Ishikawa (cell line): ENCODE measurements around the gene NR2F2.

Experiments used
- EP300 ChIP-seq: IDR thresholded peaks from 2 replicates; pipeline ENCODE4 v1.6.1; 2012; ENCODE audit warnings: borderline replicate concordance
- FOXM1 ChIP-seq: IDR thresholded peaks from 2 replicates; pipeline ENCODE4 v1.6.1; 2012; ENCODE audit warnings: low read depth, borderline replicate concordance
- MAX ChIP-seq: IDR thresholded peaks from 2 replicates; pipeline ENCODE4 v1.6.1; 2012
- RAD21 ChIP-seq: IDR thresholded peaks from 2 replicates; pipeline ENCODE4 v1.6.1; 2012; ENCODE audit warnings: low read depth
- TAF1 ChIP-seq: IDR thresholded peaks from 2 replicates; pipeline ENCODE4 v1.6.1; 2012; ENCODE audit warnings: low read depth, mild to moderate bottlenecking
- YY1 ChIP-seq: IDR thresholded peaks from 2 replicates; pipeline ENCODE4 v1.6.1; 2012; ENCODE audit warnings: low read depth
- ZBTB7A ChIP-seq: IDR thresholded peaks from 2 replicates; pipeline ENCODE4 v1.6.1; 2012; ENCODE audit warnings: low read depth
- TF ChIP-seq, protein P1 (sequence below): IDR thresholded peaks from 2 replicates; pipeline ENCODE4 v1.6.1; 2012; ENCODE audit warnings: low read depth, mild to moderate bottlenecking
- TF ChIP-seq, protein P2 (sequence below): IDR thresholded peaks from 2 replicates; pipeline ENCODE4 v1.6.1; 2012

GRCh38 chr15:96311256-96311955 lies 19.1 kb upstream of the NR2F2 start:
- TF ChIP-seq MAX (no peak), FOXM1 (no peak), YY1 (no peak), ZBTB7A (no peak), RAD21 (no peak), EP300 (no peak), TAF1 (no peak)
- TF ChIP-seq, protein P1, sequence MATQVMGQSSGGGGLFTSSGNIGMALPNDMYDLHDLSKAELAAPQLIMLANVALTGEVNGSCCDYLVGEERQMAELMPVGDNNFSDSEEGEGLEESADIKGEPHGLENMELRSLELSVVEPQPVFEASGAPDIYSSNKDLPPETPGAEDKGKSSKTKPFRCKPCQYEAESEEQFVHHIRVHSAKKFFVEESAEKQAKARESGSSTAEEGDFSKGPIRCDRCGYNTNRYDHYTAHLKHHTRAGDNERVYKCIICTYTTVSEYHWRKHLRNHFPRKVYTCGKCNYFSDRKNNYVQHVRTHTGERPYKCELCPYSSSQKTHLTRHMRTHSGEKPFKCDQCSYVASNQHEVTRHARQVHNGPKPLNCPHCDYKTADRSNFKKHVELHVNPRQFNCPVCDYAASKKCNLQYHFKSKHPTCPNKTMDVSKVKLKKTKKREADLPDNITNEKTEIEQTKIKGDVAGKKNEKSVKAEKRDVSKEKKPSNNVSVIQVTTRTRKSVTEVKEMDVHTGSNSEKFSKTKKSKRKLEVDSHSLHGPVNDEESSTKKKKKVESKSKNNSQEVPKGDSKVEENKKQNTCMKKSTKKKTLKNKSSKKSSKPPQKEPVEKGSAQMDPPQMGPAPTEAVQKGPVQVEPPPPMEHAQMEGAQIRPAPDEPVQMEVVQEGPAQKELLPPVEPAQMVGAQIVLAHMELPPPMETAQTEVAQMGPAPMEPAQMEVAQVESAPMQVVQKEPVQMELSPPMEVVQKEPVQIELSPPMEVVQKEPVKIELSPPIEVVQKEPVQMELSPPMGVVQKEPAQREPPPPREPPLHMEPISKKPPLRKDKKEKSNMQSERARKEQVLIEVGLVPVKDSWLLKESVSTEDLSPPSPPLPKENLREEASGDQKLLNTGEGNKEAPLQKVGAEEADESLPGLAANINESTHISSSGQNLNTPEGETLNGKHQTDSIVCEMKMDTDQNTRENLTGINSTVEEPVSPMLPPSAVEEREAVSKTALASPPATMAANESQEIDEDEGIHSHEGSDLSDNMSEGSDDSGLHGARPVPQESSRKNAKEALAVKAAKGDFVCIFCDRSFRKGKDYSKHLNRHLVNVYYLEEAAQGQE, result no peak
- TF ChIP-seq, protein P2, sequence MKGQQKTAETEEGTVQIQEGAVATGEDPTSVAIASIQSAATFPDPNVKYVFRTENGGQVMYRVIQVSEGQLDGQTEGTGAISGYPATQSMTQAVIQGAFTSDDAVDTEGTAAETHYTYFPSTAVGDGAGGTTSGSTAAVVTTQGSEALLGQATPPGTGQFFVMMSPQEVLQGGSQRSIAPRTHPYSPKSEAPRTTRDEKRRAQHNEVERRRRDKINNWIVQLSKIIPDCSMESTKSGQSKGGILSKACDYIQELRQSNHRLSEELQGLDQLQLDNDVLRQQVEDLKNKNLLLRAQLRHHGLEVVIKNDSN, result no peak
